Stimulated activated CD8-positive, alpha-beta memory T cell treated with anti-CD3 and anti-CD28 coated beads, Interleukin-15, amount 100 ng/mL, for 4 hours (primary cell): ENCODE measurements around the gene CHST3.
"Not testable (repeated sequence)": the region's sequence is repeated elsewhere in the genome, so short reads cannot be mapped to it uniquely, and the experiment has no call there.

Experiments used
- DNase-seq, 2 donors: peaks; one replicate each; pipeline ENCODE4 v3.0.0-alpha.2; 2020; ENCODE audit warnings: low read depth in 2 of 2

CHST3 gene

GRCh38 chr10:71988895-71989294 is 24.7 kb downstream of the CHST3 start:
- not testable (repeated sequence) for DNase-seq

- no peak for DNase-seq
These were observed 25.7 kb downstream of the CHST3 start for GRCh38 chr10:71989661-71990454.

GRCh38 chr10:71990706-71991269 is 26.6 kb downstream of the CHST3 start:
- no peak for DNase-seq

- no peak for DNase-seq
These were observed 31.3 kb downstream of the CHST3 start for GRCh38 chr10:71995449-71995848.

GRCh38 chr10:71995887-71996575 is 31.8 kb downstream of the CHST3 start:
- DNase-seq = no peak

GRCh38 chr10:71996592-71997371 is 32.6 kb downstream of the CHST3 start:
- no peak for DNase-seq

GRCh38 chr10:71998119-71998839 is 34.1 kb downstream of the CHST3 start:
- no peak for DNase-seq

- DNase-seq = no peak
These were observed 34.6 kb downstream of the CHST3 start for GRCh38 chr10:71998840-71999194.

GRCh38 chr10:71999360-72000072 is 35.3 kb downstream of the CHST3 start:
- no peak for DNase-seq

- no peak for DNase-seq
These were observed 36.2 kb downstream of the CHST3 start for GRCh38 chr10:72000073-72001032.

GRCh38 chr10:72001033-72001395 is 36.8 kb downstream of the CHST3 start:
- no peak for DNase-seq

GRCh38 chr10:72002354-72003295 is 38.4 kb downstream of the CHST3 start:
- no peak for DNase-seq

- DNase-seq = no peak
These were observed 41.8 kb downstream of the CHST3 start for GRCh38 chr10:72006026-72006425.

GRCh38 chr10:72007246-72007892 is 43.2 kb downstream of the CHST3 start:
- no peak for DNase-seq

- no peak for DNase-seq
These were observed 44.1 kb downstream of the CHST3 start for GRCh38 chr10:72008096-72008981.

- no peak for DNase-seq
These were observed 44.8 kb downstream of the CHST3 start for GRCh38 chr10:72009051-72009424.

- DNase-seq = no peak
These were observed 45.4 kb downstream of the CHST3 start for GRCh38 chr10:72009425-72010081.
